ENCODE results near the gene BBIP1.

DNA sequence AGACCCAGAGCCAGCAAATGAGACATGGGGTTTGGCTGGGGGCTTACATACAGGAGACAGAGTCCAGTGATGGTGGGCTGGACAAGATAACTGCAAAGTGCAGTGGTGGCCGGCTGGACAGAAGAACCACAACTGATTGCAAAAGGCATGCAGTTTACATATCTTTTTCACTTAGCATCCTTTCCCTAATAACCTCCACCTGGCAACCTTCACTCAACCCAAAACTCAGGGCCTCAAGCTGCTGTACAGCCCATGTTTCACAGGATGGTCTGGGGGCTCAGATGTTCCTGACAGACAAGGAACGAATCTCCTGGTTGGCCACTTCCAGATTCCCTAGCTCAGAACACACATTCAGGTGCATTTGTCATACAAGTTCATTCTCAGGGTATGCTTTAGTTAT, 55.0 kb downstream of the BBIP1 start:
- TF ChIP-seq, protein P1, sequence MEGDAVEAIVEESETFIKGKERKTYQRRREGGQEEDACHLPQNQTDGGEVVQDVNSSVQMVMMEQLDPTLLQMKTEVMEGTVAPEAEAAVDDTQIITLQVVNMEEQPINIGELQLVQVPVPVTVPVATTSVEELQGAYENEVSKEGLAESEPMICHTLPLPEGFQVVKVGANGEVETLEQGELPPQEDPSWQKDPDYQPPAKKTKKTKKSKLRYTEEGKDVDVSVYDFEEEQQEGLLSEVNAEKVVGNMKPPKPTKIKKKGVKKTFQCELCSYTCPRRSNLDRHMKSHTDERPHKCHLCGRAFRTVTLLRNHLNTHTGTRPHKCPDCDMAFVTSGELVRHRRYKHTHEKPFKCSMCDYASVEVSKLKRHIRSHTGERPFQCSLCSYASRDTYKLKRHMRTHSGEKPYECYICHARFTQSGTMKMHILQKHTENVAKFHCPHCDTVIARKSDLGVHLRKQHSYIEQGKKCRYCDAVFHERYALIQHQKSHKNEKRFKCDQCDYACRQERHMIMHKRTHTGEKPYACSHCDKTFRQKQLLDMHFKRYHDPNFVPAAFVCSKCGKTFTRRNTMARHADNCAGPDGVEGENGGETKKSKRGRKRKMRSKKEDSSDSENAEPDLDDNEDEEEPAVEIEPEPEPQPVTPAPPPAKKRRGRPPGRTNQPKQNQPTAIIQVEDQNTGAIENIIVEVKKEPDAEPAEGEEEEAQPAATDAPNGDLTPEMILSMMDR (IDR thresholded peaks at IDR 0.05; ENCODE audit: low read depth, low read length, poor library complexity, severe bottlenecking) = no peak
- no peak for TF ChIP-seq EZH2phosphoT487 (IDR thresholded peaks at IDR 0.05; ENCODE audit: borderline replicate concordance, low read length)
